PC-3 (cell line): Measurements from ENCODE around the gene ABCA7. TPM values are rescaled to one million over a fixed set of nuclear protein-coding genes. Genes with fewer than 3 reads are reported as not detected.

Experiments
- ATAC-seq: fragments of 200-7000 bp; cut with Tn5 transposase; 2 replicates; pipeline ENCODE4 v1.9.1; 2020; ENCODE audit warnings: mild to moderate bottlenecking, moderate library complexity
- BruUV-seq: library from RNA; stranded (reverse); fragments of 400-500 nt; replicated peaks from 2 replicates; lab custom pipeline; 2021; lab: Mats Ljungman, UMichigan
- CTCF ChIA-PET: fragments of 300-600 bp; sonication (Branson Sonifier 250); formaldehyde crosslinking; loops from one replicate; lab custom pipeline; 2022; ENCODE audit warnings: antibody characterized with exemption; lab: Charles Lee
- POLR2A ChIA-PET: fragments of 300-600 bp; sonication (Branson Sonifier 250); formaldehyde crosslinking; loops from one replicate; lab custom pipeline; 2022; ENCODE audit warnings: antibody characterized with exemption; ENCODE audit not compliant: unreplicated experiment; lab: Charles Lee
- DNase-seq: peaks from one replicate; pipeline ENCODE4 v3.0.0-alpha.2; 2015
- H2AFZ ChIP-seq: fragments of 300-600 bp; sonication (generic); 2 replicates; pipeline ENCODE4 v1.6.0; 2016; ENCODE audit warnings: antibody characterized with exemption, low read length
- H3F3A ChIP-seq: fragments of 300-600 bp; sonication (generic); one replicate; pipeline ENCODE4 v1.6.0; 2017; ENCODE audit warnings: antibody characterized with exemption, low read length, control low read depth, mild to moderate bottlenecking; ENCODE audit not compliant: unreplicated experiment
- H3K27ac ChIP-seq: fragments of 300-600 bp; sonication (generic); 2 replicates; pipeline ENCODE4 v1.5.1; 2016; ENCODE audit warnings: mild to moderate bottlenecking, low read length
- H3K27me3 ChIP-seq: fragments of 300-600 bp; sonication (generic); 2 replicates; pipeline ENCODE4 v1.6.1; 2016; ENCODE audit warnings: low read length, mixed read lengths
- H3K36me3 ChIP-seq: fragments of 300-600 bp; sonication (generic); 2 replicates; pipeline ENCODE4 v1.6.1; 2016; ENCODE audit warnings: low read depth, mixed run types, low read length, mixed read lengths
- H3K4me1 ChIP-seq: fragments of 300-600 bp; sonication (generic); 2 replicates; pipeline ENCODE4 v1.5.1; 2016; ENCODE audit warnings: low read length; ENCODE audit not compliant: insufficient read depth
- H3K4me2 ChIP-seq: fragments of 300-600 bp; sonication (generic); 2 replicates; pipeline ENCODE4 v1.6.0; 2016; ENCODE audit warnings: low read length
- H3K4me3 ChIP-seq: fragments of 300-600 bp; sonication (generic); 2 replicates; pipeline ENCODE4 v1.5.1; 2016; ENCODE audit warnings: mild to moderate bottlenecking, low read length, mixed read lengths
- H3K79me2 ChIP-seq: fragments of 300-600 bp; sonication (generic); 2 replicates; pipeline ENCODE4 v1.6.1; 2017; ENCODE audit warnings: low read length, mixed read lengths
- H3K9ac ChIP-seq: fragments of 300-600 bp; sonication (generic); 2 replicates; pipeline ENCODE4 v1.6.0; 2016; ENCODE audit warnings: mild to moderate bottlenecking, low read length
- H3K9me2 ChIP-seq: fragments of 300-600 bp; sonication (generic); replicated peaks from 2 replicates; pipeline ENCODE4 v1.6.1; 2016; ENCODE audit warnings: mixed run types, low read length, mixed read lengths
- H3K9me3 ChIP-seq: fragments of 300-600 bp; sonication (generic); 2 replicates; pipeline ENCODE4 v1.6.1; 2016; ENCODE audit warnings: low read length, mixed read lengths
- H4K20me1 ChIP-seq: fragments of 300-600 bp; sonication (generic); 2 replicates; pipeline ENCODE4 v1.6.1; 2016; ENCODE audit warnings: low read length, mixed read lengths
- EZH2 ChIP-seq: fragments of 300-600 bp; sonication (generic); IDR thresholded peaks from one replicate; pipeline ENCODE4 v1.6.1; 2017; ENCODE audit warnings: antibody characterized with exemption, mild to moderate bottlenecking, low read length; ENCODE audit not compliant: unreplicated experiment
- EZH2phosphoT487 ChIP-seq: fragments of 300-600 bp; sonication (generic); IDR thresholded peaks from 2 replicates; pipeline ENCODE4 v1.6.1; 2018; ENCODE audit warnings: mild to moderate bottlenecking, antibody characterized with exemption, low read length, borderline replicate concordance
- intact Hi-C: fragments of 100-400 bp; cut with micrococcal nuclease; formaldehyde crosslinking; loops from 2 replicates; pipeline ENCODE4 v1.9.0; 2023
- total RNA-seq: library from RNA; depleted of rRNA; stranded (reverse); fragments of >200 nt; gene quantifications from 2 replicates; pipeline ENCODE4 v1.2.3, GENCODE V29; 2014
- TF ChIP-seq, protein P1 (sequence below): fragments of 300-600 bp; sonication (generic); conservative IDR thresholded peaks from 2 replicates; pipeline ENCODE4 v1.5.1; 2017; ENCODE audit warnings: antibody characterized with exemption, low read depth, mild to moderate bottlenecking, low read length

The ABCA7 gene
- total RNA-seq, 1 experiment from 2014 or later = 27.3 TPM

DNA sequence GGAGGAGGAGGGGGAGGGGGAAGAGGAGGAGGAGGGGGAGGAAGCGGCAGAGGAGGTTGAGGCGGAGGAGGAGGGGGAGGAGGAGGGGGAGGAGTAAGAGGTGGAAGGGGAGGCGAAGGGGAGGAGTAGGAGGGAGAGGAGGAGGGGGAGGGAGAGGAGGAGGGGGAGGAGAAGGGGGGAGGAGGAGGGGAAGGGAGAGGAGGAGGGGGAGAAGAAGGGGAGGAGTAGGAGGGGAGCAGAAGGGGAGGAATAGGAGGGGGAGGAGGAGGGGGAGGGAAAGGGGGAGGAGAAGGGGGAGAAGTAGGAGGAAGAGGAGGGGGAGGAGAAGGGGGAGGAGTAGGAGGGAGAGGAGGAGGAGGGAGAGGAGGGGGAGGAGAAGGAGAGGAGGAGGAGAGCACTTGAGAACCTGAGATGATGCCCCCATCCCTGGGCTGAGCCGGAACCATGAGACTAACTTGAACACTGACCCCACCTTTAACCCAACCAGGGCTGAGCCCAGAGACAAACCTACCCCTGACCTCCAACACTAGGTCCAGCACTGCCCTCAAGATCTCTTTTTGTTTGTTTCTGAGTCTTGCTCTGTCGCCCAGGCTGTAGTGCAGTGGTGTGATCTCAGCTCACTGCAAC lies 12.6 kb downstream of the ABCA7 start:
- BruUV-seq = no TSS peak
- Histone ChIP-seq H3K4me2 (no peak overlapping the region), H3K4me1 (no peaks in the 10 kb centered on the region), H2AFZ (no peak overlapping the region), H3F3A (no peaks in the 10 kb centered on the region), H3K79me2 (no peaks in the 10 kb centered on the region), H3K4me3 (no peak overlapping the region), H3K9ac (no peak overlapping the region), H3K27ac (no peak overlapping the region), H3K36me3 (peaks cover 12% of the 10 kb centered on the region), H3K9me2 (no peaks in the 10 kb centered on the region), H3K27me3 (no peaks in the 10 kb centered on the region), H4K20me1 (no peaks in the 10 kb centered on the region), H3K9me3 (peaks cover 9% of the 10 kb centered on the region)
- ATAC-seq (no peak), DNase-seq (no peak)
- CTCF ChIA-PET = no interaction called here
- TF ChIP-seq EZH2 (no peak), EZH2phosphoT487 (no peak)
- TF ChIP-seq, protein P1, sequence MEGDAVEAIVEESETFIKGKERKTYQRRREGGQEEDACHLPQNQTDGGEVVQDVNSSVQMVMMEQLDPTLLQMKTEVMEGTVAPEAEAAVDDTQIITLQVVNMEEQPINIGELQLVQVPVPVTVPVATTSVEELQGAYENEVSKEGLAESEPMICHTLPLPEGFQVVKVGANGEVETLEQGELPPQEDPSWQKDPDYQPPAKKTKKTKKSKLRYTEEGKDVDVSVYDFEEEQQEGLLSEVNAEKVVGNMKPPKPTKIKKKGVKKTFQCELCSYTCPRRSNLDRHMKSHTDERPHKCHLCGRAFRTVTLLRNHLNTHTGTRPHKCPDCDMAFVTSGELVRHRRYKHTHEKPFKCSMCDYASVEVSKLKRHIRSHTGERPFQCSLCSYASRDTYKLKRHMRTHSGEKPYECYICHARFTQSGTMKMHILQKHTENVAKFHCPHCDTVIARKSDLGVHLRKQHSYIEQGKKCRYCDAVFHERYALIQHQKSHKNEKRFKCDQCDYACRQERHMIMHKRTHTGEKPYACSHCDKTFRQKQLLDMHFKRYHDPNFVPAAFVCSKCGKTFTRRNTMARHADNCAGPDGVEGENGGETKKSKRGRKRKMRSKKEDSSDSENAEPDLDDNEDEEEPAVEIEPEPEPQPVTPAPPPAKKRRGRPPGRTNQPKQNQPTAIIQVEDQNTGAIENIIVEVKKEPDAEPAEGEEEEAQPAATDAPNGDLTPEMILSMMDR = no peak
- intact Hi-C loops = no loop called here
- POLR2A ChIA-PET = no interaction called here

DNA sequence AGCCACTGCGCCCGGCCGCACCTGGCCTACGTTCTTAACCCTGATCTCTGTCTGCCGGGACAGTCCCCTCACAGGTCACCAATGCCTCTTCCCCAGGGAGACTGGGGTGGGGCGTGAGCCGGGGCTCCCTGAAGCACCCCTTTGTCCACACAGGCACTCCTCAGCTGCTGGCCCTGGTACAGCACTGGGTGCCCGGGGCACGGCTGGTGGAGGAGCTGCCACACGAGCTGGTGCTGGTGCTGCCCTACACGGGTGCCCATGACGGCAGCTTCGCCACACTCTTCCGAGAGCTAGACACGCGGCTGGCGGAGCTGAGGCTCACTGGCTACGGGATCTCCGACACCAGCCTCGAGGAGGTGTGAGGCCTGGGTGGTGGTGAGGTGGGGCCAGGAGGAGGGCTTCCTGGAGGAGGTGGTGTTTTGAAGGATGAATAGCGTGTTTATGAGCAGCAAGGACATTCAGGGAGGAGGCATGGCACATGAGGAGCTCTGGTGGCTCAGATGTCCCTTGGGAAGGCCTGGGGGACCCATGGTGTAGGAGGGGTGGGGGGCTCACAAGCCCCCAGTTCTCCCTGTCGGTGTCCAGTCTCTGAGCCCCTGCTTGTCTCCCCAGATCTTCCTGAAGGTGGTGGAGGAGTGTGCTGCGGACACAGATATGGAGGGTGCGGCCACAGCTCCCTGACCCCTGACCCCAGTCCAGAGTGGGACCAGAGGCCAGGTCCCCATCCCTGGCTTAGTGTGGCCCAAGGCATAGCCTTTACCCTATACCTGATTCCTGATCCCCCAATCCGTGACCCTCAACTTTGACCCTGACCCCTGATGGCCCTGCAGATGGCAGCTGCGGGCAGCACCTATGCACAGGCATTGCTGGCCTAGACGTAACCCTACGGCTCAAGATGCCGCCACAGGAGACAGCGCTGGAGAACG lies 13.5 kb downstream of the ABCA7 start:
- intact Hi-C loops = no loop called here
- CTCF ChIA-PET = no interaction called here

More for the DNA sequence above, 13.5 kb downstream of the ABCA7 start:
- no peaks in the 10 kb centered on the region for H3K79me2 ChIP-seq
- no peaks in the 10 kb centered on the region for H3K4me1 ChIP-seq
- H2AFZ ChIP-seq = no peak overlapping the region
- no peak for TF ChIP-seq EZH2
- TF ChIP-seq, protein P1 = no peak
- DNase-seq = no peak
- no peak overlapping the region for H3K9ac ChIP-seq
- no peaks in the 10 kb centered on the region for H3K9me2 ChIP-seq
- no peaks in the 10 kb centered on the region for H4K20me1 ChIP-seq
- BruUV-seq = no TSS peak
- H3K9me3 ChIP-seq = peaks cover 9% of the 10 kb centered on the region
- H3F3A ChIP-seq = no peaks in the 10 kb centered on the region
- POLR2A ChIA-PET = no interaction called here
- H3K36me3 ChIP-seq = peaks cover 22% of the 10 kb centered on the region
- H3K27ac ChIP-seq = no peak overlapping the region
- no peak overlapping the region for H3K4me3 ChIP-seq
- H3K27me3 ChIP-seq = no peaks in the 10 kb centered on the region
- no peak overlapping the region for H3K4me2 ChIP-seq
- no peak; the same call in 1 of the 2 replicates for ATAC-seq
